SH-SY5Y (cell line): Measurements from ENCODE around the gene PLSCR1.

Experiments used
- GATA2 ChIP-seq: IDR thresholded peaks from 2 replicates; pipeline ENCODE4 v1.6.1; 2011; ENCODE audit warnings: mild to moderate bottlenecking, low read depth, low read length
- GATA3 ChIP-seq: IDR thresholded peaks from 2 replicates; pipeline ENCODE4 v1.6.1; 2011; ENCODE audit warnings: low read depth, mild to moderate bottlenecking, low read length, moderate library complexity

- no peak for TF ChIP-seq GATA2
- no peak for TF ChIP-seq GATA3
These were observed 46.2 kb downstream of the PLSCR1 start for GRCh38 chr3:146498002-146498736.
